Prostate gland (tissue), 2 donors: ENCODE data around the gene TMEM132D.

Experiments used
- POLR2A ChIP-seq: fragments of 450-650 bp; IDR thresholded peaks from one replicate; pipeline ENCODE4 v1.6.1; 2016; ENCODE audit warnings: antibody characterized with exemption, mild to moderate bottlenecking
- POLR2AphosphoS5 ChIP-seq: sonication (generic); formaldehyde crosslinking; IDR thresholded peaks from one replicate; pipeline ENCODE4 v1.6.1; 2017; ENCODE audit warnings: antibody characterized with exemption
- TF ChIP-seq, protein P1 (sequence below), 4 experiments: fragments of 200-600 bp in 2 of 4; fragments of 450-650 bp in 2 of 4; sonication (generic) in 2 of 4; IDR thresholded peaks; 1 replicate in 3 of 4; 2 replicates in 1 of 4; pipeline ENCODE4 v1.5.1; 2016 to 2019; ENCODE audit warnings: antibody characterized with exemption in 4 of 4, mild to moderate bottlenecking in 2 of 4, moderate library complexity in 2 of 4

DNA sequence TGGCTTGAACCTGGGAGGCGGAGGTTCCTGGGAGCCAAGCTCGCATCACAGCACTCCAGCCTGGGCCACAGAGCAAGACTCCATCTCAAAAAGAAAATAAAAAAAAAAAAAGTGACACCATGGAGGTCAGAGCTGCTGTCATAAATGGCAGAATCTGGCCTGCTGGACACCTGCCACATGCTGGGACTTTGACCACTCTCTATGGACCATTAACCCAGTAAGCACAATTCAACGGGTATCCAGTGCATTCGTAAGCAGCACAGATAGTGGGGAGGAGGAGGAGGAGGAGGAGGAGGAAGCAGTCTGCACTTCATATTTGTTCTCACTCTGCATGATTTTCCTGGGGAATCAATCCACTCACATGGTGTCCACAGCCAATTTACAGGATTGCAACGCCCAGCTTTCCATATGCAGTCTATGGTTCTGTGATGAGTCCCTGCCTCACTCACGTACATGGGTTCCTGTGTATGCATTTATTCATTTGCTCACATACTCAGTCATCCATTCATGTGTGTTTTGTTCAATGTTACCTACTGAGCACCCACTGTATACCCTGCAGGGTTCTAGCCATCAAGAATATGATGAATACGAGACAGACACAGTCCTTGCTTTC, 723.8 kb downstream of the TMEM132D start:
- TF ChIP-seq, protein P1, sequence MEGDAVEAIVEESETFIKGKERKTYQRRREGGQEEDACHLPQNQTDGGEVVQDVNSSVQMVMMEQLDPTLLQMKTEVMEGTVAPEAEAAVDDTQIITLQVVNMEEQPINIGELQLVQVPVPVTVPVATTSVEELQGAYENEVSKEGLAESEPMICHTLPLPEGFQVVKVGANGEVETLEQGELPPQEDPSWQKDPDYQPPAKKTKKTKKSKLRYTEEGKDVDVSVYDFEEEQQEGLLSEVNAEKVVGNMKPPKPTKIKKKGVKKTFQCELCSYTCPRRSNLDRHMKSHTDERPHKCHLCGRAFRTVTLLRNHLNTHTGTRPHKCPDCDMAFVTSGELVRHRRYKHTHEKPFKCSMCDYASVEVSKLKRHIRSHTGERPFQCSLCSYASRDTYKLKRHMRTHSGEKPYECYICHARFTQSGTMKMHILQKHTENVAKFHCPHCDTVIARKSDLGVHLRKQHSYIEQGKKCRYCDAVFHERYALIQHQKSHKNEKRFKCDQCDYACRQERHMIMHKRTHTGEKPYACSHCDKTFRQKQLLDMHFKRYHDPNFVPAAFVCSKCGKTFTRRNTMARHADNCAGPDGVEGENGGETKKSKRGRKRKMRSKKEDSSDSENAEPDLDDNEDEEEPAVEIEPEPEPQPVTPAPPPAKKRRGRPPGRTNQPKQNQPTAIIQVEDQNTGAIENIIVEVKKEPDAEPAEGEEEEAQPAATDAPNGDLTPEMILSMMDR (IDR thresholded peaks at IDR 0.05), result no peak
- TF ChIP-seq POLR2A (no peak), POLR2AphosphoS5 (no peak)
